ENCODE data around the gene SEC23A. TPM values are rescaled to one million over a fixed set of nuclear protein-coding genes. Genes with fewer than 3 reads are reported as not detected.
A peak's percentile ranks its signal among the peaks of the same experiment; 100 is the strongest.

The SEC23A gene
- total and polyA plus RNA-seq, 2 donors (not counting 3 experiments of a cell fraction or from before 2014, with no cell fraction given) = 78.3 to 155 TPM

- intact Hi-C loops (cut with micrococcal nuclease) = loop anchor here (1.0 to 5.0 kb wide), 9 partner anchors 23 to 1113 kb away; partner anchors contain the start of genes CLEC14A and SSTR1
- no peaks in the 10 kb centered on the region for H3K9me3 ChIP-seq (replicated peaks; ENCODE audit: control insufficient read depth, insufficient read depth, low read length)
- H3K9me1 ChIP-seq (replicated peaks; ENCODE audit: control insufficient read depth, extremely low read depth, insufficient read depth, low read length) = no peaks in the 10 kb centered on the region
- H3K4me3 ChIP-seq (replicated peaks in 1 of 3; ENCODE audit: insufficient read depth in 1 of 3, low read depth in 1 of 3, low read length in 3 of 3) = no peak overlapping the region
- H4K20me1 ChIP-seq (replicated peaks; ENCODE audit: control insufficient read depth, extremely low read depth, insufficient read depth, low read length) = no peaks in the 10 kb centered on the region
- H3K27me3 ChIP-seq (ENCODE audit: control insufficient read depth in 2 of 2, insufficient read depth in 2 of 2, low read length in 2 of 2) = no peaks in the 10 kb centered on the region
- no peak overlapping the region for H3K4me2 ChIP-seq (ENCODE audit: insufficient read depth, low read length)
- POLR2A ChIA-PET = no interaction called here
- no peak overlapping the region for H3K9ac ChIP-seq (replicated peaks; ENCODE audit: extremely low read depth, insufficient read depth, low read length)
- TF ChIP-seq CTCF (IDR thresholded peaks at IDR 0.05; ENCODE audit: extremely low read depth in 1 of 2, insufficient read depth in 1 of 2, low read depth in 1 of 2, low read length in 2 of 2) (peak; percentile 64 to 72), POLR2A (IDR thresholded peaks at IDR 0.05; ENCODE audit: low read depth, low read length) (no peak)
- BruUV-seq (replicated peaks) = no TSS peak
- CTCF ChIA-PET = interaction anchor here (0.7 to 5.3 kb wide), 57 partner anchors 8 to 1116 kb away, joined by 3 to 167 read pairs (median 5); partner anchors contain the start of genes CLEC14A and SSTR1
- peak; percentile 66 for FAIRE-seq
- no peaks in the 10 kb centered on the region for H3K4me1 ChIP-seq (ENCODE audit: control insufficient read depth, extremely low read depth, insufficient read depth, low read length)
- H3K27ac ChIP-seq (ENCODE audit: insufficient read depth, low read depth, low read length) = no peak overlapping the region
- peak; percentile 76 for DNase-seq (ENCODE audit: low read depth, low spot score)
- H2AFZ ChIP-seq (ENCODE audit: low read depth, low read length) = no peak overlapping the region
- no peaks in the 10 kb centered on the region for H3K79me2 ChIP-seq (ENCODE audit: control insufficient read depth, insufficient read depth, low read length)
- dilution Hi-C loops (cut with MboI; ENCODE audit: extremely low pct_ligation_motif_present, low sequenced_read_pairs) = no loop called here
- H3K36me3 ChIP-seq (ENCODE audit: control insufficient read depth in 2 of 2, extremely low read depth in 1 of 2, insufficient read depth in 2 of 2, low read length in 2 of 2) = no peaks in the 10 kb centered on the region
Observed at GRCh38 chr14:39015360-39015961, 87.6 kb downstream of the SEC23A start.

- BruUV-seq (replicated peaks) = no TSS peak
Observed at GRCh38 chr14:39014460-39014859, 88.6 kb downstream of the SEC23A start.

More at GRCh38 chr14:39014460-39014859, 88.6 kb downstream of the SEC23A start:
- ChIA-PET CTCF (interaction anchor here (1.3 to 5.3 kb wide), 18 partner anchors 9 to 1115 kb away, joined by 4 to 167 read pairs (median 12); no protein-coding TSS in a partner anchor), POLR2A (no interaction called here)
- H3K79me2 ChIP-seq (ENCODE audit: control insufficient read depth, insufficient read depth, low read length) = no peaks in the 10 kb centered on the region
- dilution Hi-C loops (cut with MboI; ENCODE audit: extremely low pct_ligation_motif_present, low sequenced_read_pairs) (no loop called here), intact Hi-C loops (cut with micrococcal nuclease) (loop anchor here (2.0 kb wide), 1 partner anchor 1112 kb away; no protein-coding TSS in a partner anchor)
- no peaks in the 10 kb centered on the region for H3K4me1 ChIP-seq (ENCODE audit: control insufficient read depth, extremely low read depth, insufficient read depth, low read length)
- DNase-seq (ENCODE audit: low read depth, low spot score) = no peak
- TF ChIP-seq POLR2A (IDR thresholded peaks at IDR 0.05; ENCODE audit: low read depth, low read length) (no peak), POLR2AphosphoS5 (IDR thresholded peaks at IDR 0.05; ENCODE audit: insufficient read depth, low read depth, low read length) (no peak), JUN (IDR thresholded peaks at IDR 0.05; ENCODE audit: borderline replicate concordance, insufficient read depth, insufficient read length, low read depth) (no peak), MYC (IDR thresholded peaks at IDR 0.05; ENCODE audit: low read depth, low read length) (no peak), CTCF (IDR thresholded peaks at IDR 0.05; ENCODE audit: extremely low read depth in 1 of 2, insufficient read depth in 1 of 2, low read depth in 1 of 2, low read length in 2 of 2) (no peak), EZH2 (IDR thresholded peaks at IDR 0.05; ENCODE audit: borderline replicate concordance, low read depth, low read length, severe bottlenecking) (no peak)
- no peak overlapping the region for H2AFZ ChIP-seq (ENCODE audit: low read depth, low read length)
- H4K20me1 ChIP-seq (replicated peaks; ENCODE audit: control insufficient read depth, extremely low read depth, insufficient read depth, low read length) = no peaks in the 10 kb centered on the region
- no peak overlapping the region for H3K27ac ChIP-seq (ENCODE audit: insufficient read depth, low read depth, low read length)
- no peaks in the 10 kb centered on the region for H3K9me1 ChIP-seq (replicated peaks; ENCODE audit: control insufficient read depth, extremely low read depth, insufficient read depth, low read length)
- no peak overlapping the region for H3K4me2 ChIP-seq (ENCODE audit: insufficient read depth, low read length)
- FAIRE-seq = no peak
- H3K9ac ChIP-seq (replicated peaks; ENCODE audit: extremely low read depth, insufficient read depth, low read length) = no peak overlapping the region
- no peaks in the 10 kb centered on the region for H3K36me3 ChIP-seq (ENCODE audit: control insufficient read depth in 2 of 2, extremely low read depth in 1 of 2, insufficient read depth in 2 of 2, low read length in 2 of 2)
- no peaks in the 10 kb centered on the region for H3K9me3 ChIP-seq (replicated peaks; ENCODE audit: control insufficient read depth, insufficient read depth, low read length)
- H3K4me3 ChIP-seq (replicated peaks in 1 of 3; ENCODE audit: insufficient read depth in 1 of 3, low read depth in 1 of 3, low read length in 3 of 3) = no peak overlapping the region
- no peaks in the 10 kb centered on the region for H3K27me3 ChIP-seq (ENCODE audit: control insufficient read depth in 2 of 2, insufficient read depth in 2 of 2, low read length in 2 of 2)
